HG02623 (cell line): Measurements from ENCODE around the gene CCDC30.

Experiments
- ATAC-seq: cut with Tn5 transposase; IDR thresholded peaks from one replicate; pipeline ENCODE4 v1.9.1; 2021; ENCODE audit warnings: moderate library complexity; ENCODE audit not compliant: unreplicated experiment

CCDC30 gene

GRCh38 chr1:42462828-42463763, at the start of gene CCDC30:
Gene CCDC30 (plus strand): TSS chr1:42463286. CDS start chr1:42480552, 17,266 bp downstream.
- peak; percentile 100 for ATAC-seq

- ATAC-seq: no peak
These were observed 48.3 kb upstream of the CCDC30 start for GRCh38 chr1:42414551-42415496.

GRCh38 chr1:42417166-42417565, 45.9 kb upstream of the CCDC30 start:
- ATAC-seq: no peak

- ATAC-seq: no peak
These were observed 44.6 kb upstream of the CCDC30 start for GRCh38 chr1:42418516-42418915.

GRCh38 chr1:42419126-42419821, 43.8 kb upstream of the CCDC30 start:
- no peak for ATAC-seq

- no peak for ATAC-seq
These were observed 43.0 kb upstream of the CCDC30 start for GRCh38 chr1:42420121-42420520.

- no peak for ATAC-seq
These were observed 42.0 kb upstream of the CCDC30 start for GRCh38 chr1:42420911-42421585.

GRCh38 chr1:42422737-42423136, 40.3 kb upstream of the CCDC30 start:
- no peak for ATAC-seq

GRCh38 chr1:42423681-42424080, 39.4 kb upstream of the CCDC30 start:
- ATAC-seq: no peak

- no peak for ATAC-seq
These were observed 38.9 kb upstream of the CCDC30 start for GRCh38 chr1:42424201-42424600.

GRCh38 chr1:42427240-42427639, 35.8 kb upstream of the CCDC30 start:
- no peak for ATAC-seq

- ATAC-seq: no peak
These were observed 33.5 kb upstream of the CCDC30 start for GRCh38 chr1:42429603-42430002.

- ATAC-seq: no peak
These were observed 32.6 kb upstream of the CCDC30 start for GRCh38 chr1:42430286-42431135.

- ATAC-seq: no peak
These were observed 31.6 kb upstream of the CCDC30 start for GRCh38 chr1:42431514-42431913.

GRCh38 chr1:42432714-42433113, 30.4 kb upstream of the CCDC30 start:
- ATAC-seq: no peak

- ATAC-seq: no peak
These were observed 29.7 kb upstream of the CCDC30 start for GRCh38 chr1:42433369-42433768.

GRCh38 chr1:42434340-42434739, 28.7 kb upstream of the CCDC30 start:
- no peak for ATAC-seq

GRCh38 chr1:42439940-42440339, 23.1 kb upstream of the CCDC30 start:
- ATAC-seq: no peak

- no peak for ATAC-seq
These were observed 20.4 kb upstream of the CCDC30 start for GRCh38 chr1:42442662-42443061.
